Measurements from ENCODE around the gene KIF3C.
"Not testable (repeated sequence)": the region's sequence is repeated elsewhere in the genome, so short reads cannot be mapped to it uniquely, and the experiment has no call there.

Gene KIF3C

GRCh38 chr2:25999406-25999805, 17.1 kb upstream of the KIF3C start:
- DNase-seq (ENCODE audit: low read depth in 2 of 2, low spot score in 1 of 2) = not testable (repeated sequence)

- not testable (repeated sequence) for DNase-seq (ENCODE audit: low read depth in 2 of 2, low spot score in 1 of 2)
Measured at GRCh38 chr2:25998816-25999383, 16.6 kb upstream of the KIF3C start.

- no peak for DNase-seq (ENCODE audit: low read depth in 2 of 2, low spot score in 1 of 2)
Measured at GRCh38 chr2:25996844-25997243, 14.5 kb upstream of the KIF3C start.

GRCh38 chr2:25994509-25994908, 12.2 kb upstream of the KIF3C start:
- no peak for DNase-seq (ENCODE audit: low read depth in 2 of 2, low spot score in 1 of 2)

- no peak for DNase-seq (ENCODE audit: low read depth in 2 of 2, low spot score in 1 of 2)
Measured at GRCh38 chr2:25993049-25993448, 10.8 kb upstream of the KIF3C start.

GRCh38 chr2:25992556-25992955, 10.3 kb upstream of the KIF3C start:
- no peak for DNase-seq (ENCODE audit: low read depth in 2 of 2, low spot score in 1 of 2)

GRCh38 chr2:25991965-25992364, 9.7 kb upstream of the KIF3C start:
- DNase-seq (ENCODE audit: low read depth in 2 of 2, low spot score in 1 of 2) = no peak

- DNase-seq (ENCODE audit: low read depth in 2 of 2, low spot score in 1 of 2) = no peak
Measured at GRCh38 chr2:25989154-25989553, 6.9 kb upstream of the KIF3C start.

- no peak for DNase-seq (ENCODE audit: low read depth in 2 of 2, low spot score in 1 of 2)
Measured at GRCh38 chr2:25988134-25988533, 5.8 kb upstream of the KIF3C start.

- DNase-seq (ENCODE audit: low read depth in 2 of 2, low spot score in 1 of 2) = no peak
Measured at GRCh38 chr2:25983735-25984134, 1.4 kb upstream of the KIF3C start.

GRCh38 chr2:25982968-25983280, 627 bp upstream of the KIF3C start:
- DNase-seq (ENCODE audit: low read depth in 2 of 2, low spot score in 1 of 2) = no peak

- no peak for DNase-seq (ENCODE audit: low read depth in 2 of 2, low spot score in 1 of 2)
Measured at GRCh38 chr2:25981596-25982272, 563 bp downstream of the KIF3C start.

- no peak for DNase-seq (ENCODE audit: low read depth in 2 of 2, low spot score in 1 of 2)
Measured at GRCh38 chr2:25980951-25981350, 1.3 kb downstream of the KIF3C start.

GRCh38 chr2:25980076-25980887, 2.0 kb downstream of the KIF3C start:
- no peak for DNase-seq (ENCODE audit: low read depth in 2 of 2, low spot score in 1 of 2)

- DNase-seq (ENCODE audit: low read depth in 2 of 2, low spot score in 1 of 2) = no peak
Measured at GRCh38 chr2:25979001-25979400, 3.3 kb downstream of the KIF3C start.

GRCh38 chr2:25977768-25978167, 4.5 kb downstream of the KIF3C start:
- no peak for DNase-seq (ENCODE audit: low read depth in 2 of 2, low spot score in 1 of 2)

- DNase-seq (ENCODE audit: low read depth in 2 of 2, low spot score in 1 of 2) = no peak
Measured at GRCh38 chr2:25976983-25977741, 5.1 kb downstream of the KIF3C start.

GRCh38 chr2:25972049-25972823, 10.1 kb downstream of the KIF3C start:
- DNase-seq (ENCODE audit: low read depth in 2 of 2, low spot score in 1 of 2) = no peak

GRCh38 chr2:25971596-25971995, 10.7 kb downstream of the KIF3C start:
- DNase-seq (ENCODE audit: low read depth in 2 of 2, low spot score in 1 of 2) = no peak

- no peak for DNase-seq (ENCODE audit: low read depth in 2 of 2, low spot score in 1 of 2)
Measured at GRCh38 chr2:25966531-25967270, 15.6 kb downstream of the KIF3C start.
